ENCODE data around the gene IFI27L2. TPM values are rescaled to one million over a fixed set of nuclear protein-coding genes. Genes with fewer than 3 reads are reported as not detected.

The IFI27L2 gene
- total and polyA plus RNA-seq, 2 of the 8 experiments (the other 6 are each of a cell fraction or from before 2014, with no cell fraction given): 14.0 to 69.6 TPM

DNA sequence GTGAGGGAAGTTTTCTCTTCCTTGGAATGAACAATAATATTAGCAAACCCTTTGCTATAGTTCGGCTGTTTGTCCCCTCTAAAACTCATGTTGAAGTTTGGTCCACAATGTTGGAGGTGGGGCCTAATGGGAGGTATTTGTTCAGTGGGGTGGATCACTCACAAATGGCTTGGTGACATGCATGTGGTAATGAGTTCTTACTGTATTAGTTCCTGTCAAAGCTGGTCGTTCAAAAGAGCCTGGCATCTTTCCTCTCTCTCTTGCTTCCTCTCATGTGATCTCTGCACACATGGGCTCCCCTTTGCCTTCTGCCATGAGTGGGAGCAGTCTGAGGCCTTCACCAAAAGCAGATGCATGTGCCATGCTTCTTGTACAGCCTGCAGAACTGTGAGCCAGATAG, 31.7 kb upstream of the IFI27L2 start:
- Histone ChIP-seq H3K4me2 (ENCODE audit: insufficient read depth in 1 of 2, low read depth in 2 of 2, low read length in 2 of 2) (no peak overlapping the region), H2AK5ac (ENCODE audit: low read depth, low read length) (no peak overlapping the region), H4K8ac (ENCODE audit: extremely low read depth, insufficient read depth, low read length) (no peak overlapping the region), H3K27me3 (replicated peaks in 1 of 4; ENCODE audit: control insufficient read depth in 3 of 4, extremely low read depth in 1 of 4, insufficient read depth in 3 of 4, low read length in 3 of 4) (peaks cover 0 to 5% (median 3%) of the 10 kb centered on the region in 4 experiments; a peak in 3 of 7 replicates), H3K79me2 (ENCODE audit: control insufficient read depth in 1 of 2, insufficient read depth in 2 of 2, low read length in 2 of 2) (no peaks in the 10 kb centered on the region), H2BK15ac (ENCODE audit: low read length) (no peak overlapping the region), H4K5ac (ENCODE audit: insufficient read length, low read depth, low read length) (no peak overlapping the region), H3K56ac (replicated peaks; ENCODE audit: insufficient read length, low read depth, low read length) (no peak overlapping the region), H2BK20ac (ENCODE audit: low read length) (no peak overlapping the region), H2AFZ (ENCODE audit: low read length) (0 out of 2 replicates have a peak overlapping the region, but pooled peaks have one; percentile 0), H3K27ac (ENCODE audit: low read depth, low read length) (no peak overlapping the region), H3K9ac (replicated peaks in 1 of 4; ENCODE audit: extremely low read depth in 1 of 4, low read depth in 3 of 4, low read length in 3 of 4) (no peak overlapping the region), H3K14ac (ENCODE audit: insufficient read length) (no peak overlapping the region), H3K4me1 (replicated peaks in 1 of 4; ENCODE audit: control insufficient read depth in 3 of 4, insufficient read depth in 4 of 4, low read length in 3 of 4) (peaks cover 2 to 18% (median 8%) of the 10 kb centered on the region in 4 experiments), H3K9me3 (ENCODE audit: insufficient read depth in 2 of 2, low read depth in 1 of 2, low read length in 1 of 2) (no peaks in the 10 kb centered on the region), H3K23ac (ENCODE audit: insufficient read length) (no peak overlapping the region), H2BK12ac (ENCODE audit: low read depth, low read length) (no peak overlapping the region), H4K20me1 (replicated peaks in 1 of 2; ENCODE audit: control insufficient read depth in 1 of 2, insufficient read depth in 2 of 2, low read length in 2 of 2) (no peaks in the 10 kb centered on the region), H3K79me1 (ENCODE audit: low read depth, low read length) (no peaks in the 10 kb centered on the region), H3K23me2 (ENCODE audit: low read depth, low read length) (no peaks in the 10 kb centered on the region), H4K91ac (replicated peaks; ENCODE audit: insufficient read length, low read length) (no peak overlapping the region), H3K4ac (replicated peaks; ENCODE audit: insufficient read length, low read depth, low read length) (no peak overlapping the region), H3K18ac (ENCODE audit: extremely low read depth, low read length) (no peak overlapping the region), H2BK5ac (ENCODE audit: low read depth, low read length) (no peak overlapping the region), H3K4me3 (ENCODE audit: extremely low read depth in 1 of 4, insufficient read depth in 2 of 4, low read depth in 3 of 4, low read length in 4 of 4) (no peak overlapping the region), H3K36me3 (ENCODE audit: control insufficient read depth in 2 of 4, insufficient read depth in 4 of 4, low read length in 3 of 4) (no peaks in the 10 kb centered on the region), H2BK120ac (replicated peaks; ENCODE audit: low read depth, low read length) (no peak overlapping the region)
- no peak for DNase-seq (ENCODE audit: low read depth in 1 of 2, low spot score in 2 of 2)
- ChIA-PET POLR2A (ENCODE audit: partially characterized antibody) (interaction anchor here (1.2 kb wide), 1 partner anchor 10 kb away, joined by 3 read pairs; no protein-coding TSS in a partner anchor), CTCF (ENCODE audit: partially characterized antibody) (interaction anchor here (0.8 to 1.6 kb wide), 4 partner anchors 19 to 147 kb away, joined by 3 to 6 read pairs (median 3); no protein-coding TSS in a partner anchor)
- WGBS, 2 experiments (ENCODE audit: extremely low coverage in 1 of 2, insufficient coverage in 1 of 2, insufficient read length in 1 of 2, insufficient replicate concordance in 2 of 2, low coverage in 1 of 2, low lambda C conversion rate in 2 of 2, missing lambda C conversion rate in 1 of 2): 91% methylated on average over 2 of the region's 2 CpGs; no CpG with 5 or more reads in 1 of the 2 experiments
- no peak for FAIRE-seq
- no peak for TF ChIP-seq POU5F1 (IDR thresholded peaks at IDR 0.05; ENCODE audit: low read depth, low read length)
- TF ChIP-seq CHD2 (IDR thresholded peaks at IDR 0.05; ENCODE audit: low read length): no peak
- TF ChIP-seq MAFK (IDR thresholded peaks at IDR 0.05; ENCODE audit: low read depth, low read length): no peak
- TF ChIP-seq TAF1 (IDR thresholded peaks at IDR 0.05; ENCODE audit: low read depth, low read length): no peak
- TF ChIP-seq GABPA (IDR thresholded peaks at IDR 0.05; ENCODE audit: borderline replicate concordance, insufficient read depth, low read length): no peak
- TF ChIP-seq HDAC2 (IDR thresholded peaks at IDR 0.05; ENCODE audit: borderline replicate concordance in 1 of 2, low read depth in 2 of 2, low read length in 2 of 2): no peak
- TF ChIP-seq TEAD4 (IDR thresholded peaks at IDR 0.05; ENCODE audit: low read depth, low read length): no peak
- TF ChIP-seq PHF8 (conservative IDR thresholded peaks at IDR 0.05; ENCODE audit: low read depth, low read length): no peak
